IMR-90 (cell line): ENCODE data around the gene INCA1. TPM values are rescaled to one million over a fixed set of nuclear protein-coding genes. Genes with fewer than 3 reads are reported as not detected.

Source experiments
- ATAC-seq: fragments of 200-7000 bp; cut with Tn5 transposase; 2 replicates; pipeline ENCODE4 v1.9.1; 2020; ENCODE audit warnings: low read depth, mild to moderate bottlenecking, moderate library complexity
- Bru-seq: library from RNA; stranded (reverse); fragments of 400-500 nt; gene quantifications from one replicate; lab custom pipeline; 2021; lab: Mats Ljungman, UMichigan
- BruChase-seq, 2 experiments: library from RNA; stranded (reverse); fragments of 400-500 nt; gene quantifications; one replicate each; lab custom pipeline; 2021; lab: Mats Ljungman, UMichigan
- BruUV-seq: library from RNA; stranded (reverse); fragments of 400-500 nt; replicated peaks from 2 replicates; lab custom pipeline; 2021; lab: Mats Ljungman, UMichigan
- CTCF ChIA-PET: fragments of 300-600 bp; formaldehyde crosslinking; extraction: SDS; loops from one replicate; lab custom pipeline; 2021; ENCODE audit warnings: antibody characterized with exemption; lab: Yijun Ruan, JAX
- POLR2A ChIA-PET: fragments of 300-600 bp; sonication (Branson Sonifier 250); formaldehyde crosslinking; loops from one replicate; lab custom pipeline; 2022; ENCODE audit warnings: antibody characterized with exemption; ENCODE audit not compliant: unreplicated experiment; lab: Charles Lee
- DNase-seq: peaks from one replicate; pipeline ENCODE4 v3.0.0; 2013
- H2AFZ ChIP-seq: replicated peaks from 2 replicates; pipeline ENCODE3; 2013; ENCODE audit warnings: low read length, mild to moderate bottlenecking; ENCODE audit not compliant: poor library complexity
- H2AK5ac ChIP-seq: 2 replicates; pipeline ENCODE4 v1.6.1; 2013; ENCODE audit warnings: low read depth, low read length, inconsistent platforms
- H2AK9ac ChIP-seq: replicated peaks from 2 replicates; pipeline ENCODE3; 2013; ENCODE audit warnings: mild to moderate bottlenecking, low read depth, low read length, moderate library complexity; ENCODE audit not compliant: poor library complexity
- H2BK120ac ChIP-seq: 2 replicates; pipeline ENCODE4 v1.6.1; 2013; ENCODE audit warnings: low read depth, low read length, inconsistent platforms
- H2BK15ac ChIP-seq: 3 replicates; pipeline ENCODE4 v1.6.1; 2013; ENCODE audit warnings: low read depth, low read length, inconsistent platforms
- H2BK20ac ChIP-seq: 2 replicates; pipeline ENCODE4 v1.6.1; 2013; ENCODE audit warnings: low read depth, mild to moderate bottlenecking, inconsistent platforms, low read length, moderate library complexity
- H2BK5ac ChIP-seq: 2 replicates; pipeline ENCODE4 v1.6.1; 2013; ENCODE audit warnings: mild to moderate bottlenecking, low read depth, low read length, inconsistent platforms; ENCODE audit not compliant: poor library complexity, severe bottlenecking
- H3K14ac ChIP-seq: replicated peaks from 2 replicates; pipeline ENCODE4 v1.6.1; 2013; ENCODE audit warnings: low read depth, low read length, inconsistent platforms
- H3K18ac ChIP-seq: 2 replicates; pipeline ENCODE4 v1.6.1; 2013; ENCODE audit warnings: low read depth, low read length, control low read depth
- H3K23ac ChIP-seq: 2 replicates; pipeline ENCODE4 v1.6.1; 2013; ENCODE audit warnings: low read depth, low read length, inconsistent platforms
- H3K27ac ChIP-seq: 2 replicates; pipeline ENCODE4 v1.5.1; 2013; ENCODE audit warnings: mild to moderate bottlenecking, control low read depth, low read length; ENCODE audit not compliant: insufficient read depth
- H3K27me3 ChIP-seq: 2 replicates; pipeline ENCODE4 v1.6.1; 2013; ENCODE audit warnings: low read length; ENCODE audit not compliant: control insufficient read depth, insufficient read depth
- H3K36me3 ChIP-seq: 2 replicates; pipeline ENCODE4 v1.6.1; 2013; ENCODE audit warnings: low read length, mixed read lengths; ENCODE audit not compliant: control insufficient read depth, insufficient read depth
- H3K4ac ChIP-seq: 2 replicates; pipeline ENCODE4 v1.6.1; 2013; ENCODE audit warnings: low read depth, low read length, inconsistent platforms
- H3K4me1 ChIP-seq: 2 replicates; pipeline ENCODE4 v1.6.1; 2013; ENCODE audit warnings: low read length, mixed read lengths; ENCODE audit not compliant: control insufficient read depth, insufficient read depth
- H3K4me2 ChIP-seq: 2 replicates; pipeline ENCODE4 v1.6.1; 2013; ENCODE audit warnings: low read depth, mild to moderate bottlenecking, control low read depth, low read length, moderate library complexity
- H3K4me3 ChIP-seq: 2 replicates; pipeline ENCODE4 v1.5.1; 2013; ENCODE audit warnings: low read depth, mild to moderate bottlenecking, control low read depth, low read length, moderate library complexity; ENCODE audit not compliant: insufficient read depth
- H3K56ac ChIP-seq: 2 replicates; pipeline ENCODE4 v1.6.1; 2013; ENCODE audit warnings: low read length, inconsistent platforms; ENCODE audit not compliant: insufficient read depth; ENCODE audit errors: extremely low read depth
- H3K79me1 ChIP-seq, 2 experiments: 2 replicates each; pipeline ENCODE4 v1.6.1; 2013; ENCODE audit warnings: low read length in 2 of 2, inconsistent platforms in 1 of 2, low read depth in 1 of 2
- H3K9ac ChIP-seq: 2 replicates; pipeline ENCODE4 v1.6.1; 2013; ENCODE audit warnings: low read depth, low read length, control low read depth
- H3K9me1 ChIP-seq: 2 replicates; pipeline ENCODE4 v1.6.1; 2013; ENCODE audit warnings: low read length, inconsistent platforms; ENCODE audit not compliant: insufficient read depth
- H3K9me3 ChIP-seq: 2 replicates; pipeline ENCODE4 v1.6.1; 2013; ENCODE audit warnings: low read length; ENCODE audit not compliant: control insufficient read depth, insufficient read depth
- H4K20me1 ChIP-seq: 2 replicates; pipeline ENCODE4 v1.6.1; 2013; ENCODE audit warnings: low read length, inconsistent platforms; ENCODE audit not compliant: insufficient read depth
- H4K5ac ChIP-seq: 2 replicates; pipeline ENCODE4 v1.6.1; 2013; ENCODE audit warnings: mild to moderate bottlenecking, low read depth, low read length, control low read depth
- H4K8ac ChIP-seq, 2 experiments: 2 replicates each; pipeline ENCODE4 v1.6.1; 2013; ENCODE audit warnings: low read depth in 2 of 2, low read length in 2 of 2, control low read depth in 1 of 2, inconsistent platforms in 1 of 2
- H4K91ac ChIP-seq: 2 replicates; pipeline ENCODE4 v1.6.1; 2013; ENCODE audit warnings: low read depth, low read length, inconsistent platforms; ENCODE audit not compliant: insufficient read depth
- BHLHE40 ChIP-seq: fragments of 150-350 bp; IDR thresholded peaks from 2 replicates; pipeline ENCODE4 v1.6.1; 2016; ENCODE audit warnings: mild to moderate bottlenecking, low read depth, low read length
- MAZ ChIP-seq: IDR thresholded peaks from 2 replicates; pipeline ENCODE4 v1.6.1; 2012; ENCODE audit warnings: low read depth, mild to moderate bottlenecking, low read length, improper control_type of control experiment, moderate library complexity, borderline replicate concordance
- NFE2L2 ChIP-seq: fragments of 150-350 bp; IDR thresholded peaks from 2 replicates; pipeline ENCODE4 v1.6.1; 2016; ENCODE audit warnings: low read depth, mild to moderate bottlenecking, low read length
- SMC3 ChIP-seq: fragments of 150-350 bp; IDR thresholded peaks from 2 replicates; pipeline ENCODE4 v1.6.1; 2016; ENCODE audit warnings: low read depth, mild to moderate bottlenecking, antibody characterized with exemption, low read length, moderate library complexity
- WGBS, 2 experiments: methylation state at CpG; one replicate each; pipeline versions ENCODE4 v1.1.5 to v1.1.7; 2013; ENCODE audit warnings: missing lambda C conversion rate in 2 of 2; ENCODE audit not compliant: insufficient read length in 1 of 2; ENCODE audit errors: extremely low coverage in 2 of 2; 5-methylcytosine and 5-hydroxymethylcytosine counted together
- dilution Hi-C: fragments of 300-500 bp; cut with HindIII; formaldehyde crosslinking; loops from one replicate; pipeline ENCODE4 v1.14.3; 2018; ENCODE audit warnings: low sequenced_read_pairs; ENCODE audit not compliant: unreplicated experiment
- in situ Hi-C: fragments of 300-500 bp; cut with MboI; formaldehyde crosslinking; loops from 3 replicates; pipeline ENCODE4 v1.14.3; 2019; ENCODE audit warnings: low sequenced_read_pairs, inconsistent platforms, mixed read lengths
- intact Hi-C: fragments of 100-400 bp; cut with micrococcal nuclease; formaldehyde crosslinking; loops from 2 replicates; pipeline ENCODE4 v1.10.0; 2022
- long read RNA-seq: library from polyadenylated mRNA; unstranded; transcript quantifications from one replicate; pipeline ENCODE4 v2.0.0, GENCODE V29; 2021; ENCODE audit not compliant: unreplicated experiment
- polyA plus RNA-seq, 3 experiments: library from polyadenylated mRNA; depleted of rRNA; stranded (reverse); fragments of >200 nt; gene quantifications; 2 replicates each; pipeline ENCODE4 v1.2.3, GENCODE V29; 2012; ENCODE audit warnings: low replicate concordance in 1 of 3
- total RNA-seq: library from RNA; depleted of rRNA; stranded (reverse); fragments of >200 nt; gene quantifications from 2 replicates; pipeline ENCODE4 v1.2.3, GENCODE V29; 2012; rRNA removed

INCA1 gene
- total RNA-seq (under 0.01 and 0.18 TPM in 2 replicates), polyA plus RNA-seq (2012; rRNA removed) (0.51 and 0.92 TPM in 2 replicates), Bru-seq, nascent RNA (percentile 22 among the genes with signal in this experiment), BruChase-seq, experiment 1, labeled RNA remaining after a 6-hour chase (percentile 30 among the genes with signal in this experiment), BruChase-seq, experiment 2, labeled RNA remaining after a 2-hour chase (percentile 30 among the genes with signal in this experiment)
- polyA plus RNA-seq (2012; cell fraction: cytosol; rRNA removed), result 0.28 and 0.42 TPM in 2 replicates
- polyA plus RNA-seq (2012; cell fraction: nucleus; rRNA removed; ENCODE audit: low replicate concordance), result 2.3 and 2.8 TPM in 2 replicates
- long read RNA-seq, partial matches to known transcripts, result 0 of 1 reads
- long read RNA-seq, other reads (novel, unspliced or antisense), result 1 of 1 reads

- Histone ChIP-seq H2AFZ (peak within 1 kb of the TSS; percentile 100), H3K18ac (peak within 1 kb of the TSS; percentile 87), H3K9me3 (no peaks in the 10 kb centered on the region), H3K27ac (peak within 1 kb of the TSS; percentile 98), H3K27me3 (no peaks in the 10 kb centered on the region), H3K4me2 (peak within 1 kb of the TSS; percentile 96), H3K9me1 (peaks cover 18% of the 10 kb centered on the region), H2BK15ac (peak within 1 kb of the TSS; percentile 97; the same call in 2 of the 3 replicates), H4K91ac (peak within 1 kb of the TSS; percentile 82), H2BK5ac (peak within 1 kb of the TSS; percentile 100), H2AK5ac (peak within 1 kb of the TSS; percentile 91), H2BK20ac (0 out of 2 replicates have a peak within 1 kb of the TSS, but pooled peaks have one; percentile 45), H4K8ac (peak within 1 kb of the TSS; percentile 84 to 86; a peak in 3 of 4 replicates), H4K20me1 (peaks cover 26% of the 10 kb centered on the region), H3K36me3 (peaks cover 19% of the 10 kb centered on the region), H3K4me3 (peak within 1 kb of the TSS; percentile 96), H3K23ac (peak within 1 kb of the TSS; percentile 97), H2AK9ac (peak within 1 kb of the TSS; percentile 97), H3K4ac (peak within 1 kb of the TSS; percentile 95), H3K4me1 (peaks cover 21% of the 10 kb centered on the region), H3K56ac (peak within 1 kb of the TSS; percentile 77), H4K5ac (peak within 1 kb of the TSS; percentile 18; the same call in 1 of the 2 replicates), H3K79me1 (peaks cover 28 to 48% of the 10 kb centered on the region in 2 experiments), H2BK120ac (peak within 1 kb of the TSS; percentile 89), H3K14ac (peak within 1 kb of the TSS; percentile 94), H3K9ac (peak within 1 kb of the TSS; percentile 89)
- WGBS, 2 experiments, result 0% methylated on average over 43 of the region's 93 CpGs; no CpG with 5 or more reads in 1 of the 2 experiments
- ATAC-seq (peak; percentile 95), DNase-seq (peak; percentile 82)
- intact Hi-C loops, result no loop called here
- TF ChIP-seq NFE2L2 (no peak), SMC3 (no peak), MAZ (peak; percentile 61; the same call in 1 of the 2 replicates), BHLHE40 (no peak)
- CTCF ChIA-PET, result interaction anchor here (0.9 to 1.2 kb wide), 3 partner anchors 10 to 13 kb away, joined by 3 to 4 read pairs (median 3); partner anchors contain the start of gene CAMTA2
- in situ Hi-C loops, result no loop called here
- POLR2A ChIA-PET, result interaction anchor here (0.6 to 0.8 kb wide), 3 partner anchors 49 to 767 kb away, joined by 3 to 11 read pairs (median 7); partner anchors contain the start of gene PFN1
- dilution Hi-C loops, result no loop called here
- no TSS peak for BruUV-seq
Observed at GRCh38 chr17:4997302-4998026, at the start of gene INCA1, which contains the start of gene KIF1C. TSS of gene INCA1 (minus strand) at chr17:4997522. CDS start at chr17:4994437, 3,085 bp downstream. TSS of gene KIF1C (plus strand) at chr17:4997950. CDS start at chr17:5000247, 2,297 bp downstream.
